ENCODE results near the gene GNAO1.

Gene GNAO1

DNA sequence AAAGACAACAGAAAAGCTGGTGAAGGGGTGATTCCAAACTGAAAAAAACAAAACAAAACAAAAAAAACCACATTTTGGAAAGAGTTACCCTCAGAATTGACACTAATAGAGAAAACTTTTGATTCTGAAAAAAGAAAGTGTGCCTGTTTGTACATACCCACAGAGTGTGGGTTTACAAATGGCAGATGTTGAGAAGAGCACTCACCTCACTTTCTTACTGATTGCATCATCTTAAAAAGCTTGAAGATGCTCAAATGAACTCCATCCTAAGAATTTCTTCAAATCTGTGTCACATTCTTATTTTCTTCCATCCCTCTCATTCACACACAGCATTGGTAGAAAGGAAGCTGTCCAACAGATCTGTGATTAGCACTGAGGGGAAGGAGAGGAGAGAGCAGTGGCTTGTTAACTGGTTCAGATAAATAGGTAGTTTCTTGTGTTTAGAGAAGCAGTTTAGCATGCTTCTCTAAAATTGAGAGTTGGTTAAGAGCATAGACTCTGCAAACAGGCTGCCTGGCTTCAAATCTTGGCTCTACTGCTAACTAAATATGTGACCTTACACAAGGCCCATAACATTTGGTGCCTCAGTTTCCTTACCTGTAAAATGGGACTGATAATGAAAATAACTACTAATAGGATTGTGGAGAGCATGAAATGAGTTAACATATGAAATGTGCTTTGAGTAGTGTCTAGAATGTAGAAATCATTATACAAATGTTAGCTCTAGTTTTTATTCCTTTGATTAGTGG, 6.9 kb downstream of the GNAO1 start:
- DNase-seq = no peak

GRCh38 chr16:56198755-56199114, 7.4 kb downstream of the GNAO1 start:
- DNase-seq = no peak

DNA sequence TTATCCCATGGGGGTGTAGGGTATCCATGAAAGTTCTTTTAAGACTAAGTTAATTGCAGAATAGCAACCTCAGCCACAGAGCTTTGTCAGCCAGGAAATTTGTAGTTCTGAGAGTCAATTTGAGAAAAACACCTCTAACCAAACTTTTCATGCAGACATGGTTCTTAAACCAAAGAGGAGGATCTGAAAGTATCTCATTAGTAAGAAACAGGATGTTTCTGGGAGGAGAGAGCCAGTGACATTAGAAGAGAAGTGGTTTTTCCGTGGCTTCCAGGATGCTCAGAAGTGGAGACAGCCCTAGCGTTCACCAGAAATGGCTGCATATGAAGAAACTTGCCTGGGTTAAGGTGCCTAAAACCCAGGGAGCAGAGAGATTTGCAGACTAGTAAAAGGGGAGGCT, 7.9 kb downstream of the GNAO1 start:
- DNase-seq = no peak

DNA sequence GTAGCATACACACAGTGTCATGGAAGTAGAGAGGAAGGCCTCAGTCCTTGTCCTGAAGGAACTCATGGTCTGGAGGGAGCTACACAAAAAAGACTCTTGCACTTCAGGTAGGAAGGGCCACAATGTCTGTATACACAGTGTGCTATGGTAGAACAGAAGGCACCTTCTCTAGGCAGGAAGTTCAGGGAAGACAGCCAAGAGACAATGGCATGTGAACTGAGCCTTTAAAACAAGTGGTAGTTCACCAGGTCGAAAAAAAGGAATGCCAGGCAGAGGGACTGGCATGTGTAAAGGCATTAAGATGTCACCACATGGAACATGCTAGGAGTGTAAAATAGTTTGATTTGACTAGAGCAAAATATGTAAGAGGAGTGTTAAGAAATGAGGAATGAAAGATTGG, 9.7 kb downstream of the GNAO1 start:
- no peak for DNase-seq

DNA sequence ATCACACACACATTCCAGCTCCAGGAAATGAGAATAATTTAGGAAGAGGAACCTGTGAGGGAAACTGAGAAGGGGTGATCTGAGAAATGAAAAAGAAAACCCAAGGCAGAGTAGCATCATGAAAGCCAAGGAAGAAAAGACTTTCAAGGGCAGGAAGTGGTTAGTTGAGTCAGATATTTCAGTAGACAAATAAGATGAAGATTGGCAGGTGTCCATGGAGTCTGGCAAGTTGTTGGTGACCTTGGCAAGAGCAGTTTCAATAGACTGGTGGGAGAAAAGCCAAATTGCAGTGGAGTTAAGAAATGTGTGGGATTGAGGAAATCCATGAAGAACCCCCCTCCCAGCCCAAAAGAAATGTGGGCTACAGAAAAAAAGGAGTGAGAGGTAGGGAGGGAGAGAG, 10.7 kb downstream of the GNAO1 start:
- DNase-seq = peak; percentile 65

- DNase-seq = peak; percentile 57
Measured at GRCh38 chr16:56203052-56203451, 11.8 kb downstream of the GNAO1 start.

GRCh38 chr16:56204816-56205215, 13.5 kb downstream of the GNAO1 start:
- DNase-seq = no peak

DNA sequence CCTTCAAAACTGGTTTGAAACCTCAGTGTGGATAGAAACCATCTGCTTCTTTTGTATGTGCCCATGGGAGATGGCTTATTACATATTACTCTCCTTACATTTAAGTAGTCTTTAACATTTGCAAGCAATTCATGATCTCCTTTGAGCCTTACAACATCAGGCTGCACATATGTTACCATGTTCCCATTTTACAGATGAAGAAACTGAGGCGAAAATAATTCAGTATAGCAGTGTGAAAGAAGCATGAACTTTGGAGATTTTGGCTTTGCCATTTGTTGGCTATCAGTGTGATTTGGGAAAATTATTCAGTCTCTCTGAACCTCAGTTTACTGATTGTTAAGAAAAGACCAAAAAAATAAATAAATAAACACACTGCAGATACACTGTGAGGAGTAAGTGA, 15.7 kb downstream of the GNAO1 start:
- DNase-seq = no peak

DNA sequence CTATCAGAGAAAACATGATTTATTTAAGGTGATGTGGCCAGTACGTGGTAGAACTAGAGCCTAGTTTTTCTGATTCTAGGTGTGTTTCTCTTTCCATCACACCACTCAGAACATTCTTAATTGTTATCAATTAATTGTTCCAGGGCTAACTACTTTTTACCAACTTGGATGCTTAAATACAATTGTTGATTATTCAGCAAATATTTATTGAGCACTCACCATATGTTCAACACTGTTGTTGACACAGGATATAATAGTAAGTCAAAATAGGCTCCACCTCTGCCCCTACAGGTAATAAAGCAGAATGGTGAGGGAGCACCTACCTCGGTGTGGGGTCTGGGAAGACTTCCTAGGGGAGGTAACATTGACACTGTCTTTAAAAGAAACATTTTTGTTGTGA, 16.1 kb downstream of the GNAO1 start:
- DNase-seq = no peak

GRCh38 chr16:56211435-56211981, 20.2 kb downstream of the GNAO1 start:
- DNase-seq = no peak

DNA sequence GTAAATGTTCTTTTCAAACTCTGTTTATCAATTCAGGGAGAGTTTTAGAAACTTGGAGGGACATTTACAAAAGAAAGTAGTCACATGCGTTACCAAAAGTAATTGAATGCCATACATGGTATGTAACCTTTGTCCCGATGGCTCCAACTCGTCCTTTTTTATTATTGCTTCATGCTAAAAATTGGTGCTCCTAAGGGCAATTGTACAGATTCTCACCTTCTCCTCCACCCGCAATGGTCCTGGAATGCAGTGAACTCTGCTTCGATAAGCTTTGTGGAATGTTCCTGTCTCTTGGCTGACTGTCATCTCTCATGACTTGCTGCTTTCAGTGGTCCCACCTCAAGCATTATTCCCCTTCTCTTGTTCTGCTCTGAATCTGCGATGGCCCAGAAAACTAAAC, 20.9 kb downstream of the GNAO1 start:
- DNase-seq = no peak

- DNase-seq = no peak
Measured at GRCh38 chr16:56221995-56222394, 30.7 kb downstream of the GNAO1 start.

- no peak for DNase-seq
Measured at GRCh38 chr16:56222474-56222997, 31.2 kb downstream of the GNAO1 start.

GRCh38 chr16:56225017-56225742, 33.9 kb downstream of the GNAO1 start:
- DNase-seq = no peak

GRCh38 chr16:56226187-56226586, 34.9 kb downstream of the GNAO1 start:
- no peak for DNase-seq

GRCh38 chr16:56226845-56227525, 35.7 kb downstream of the GNAO1 start:
- DNase-seq = peak; percentile 41

- DNase-seq = no peak
Measured at GRCh38 chr16:56227936-56228335, 36.6 kb downstream of the GNAO1 start.

DNA sequence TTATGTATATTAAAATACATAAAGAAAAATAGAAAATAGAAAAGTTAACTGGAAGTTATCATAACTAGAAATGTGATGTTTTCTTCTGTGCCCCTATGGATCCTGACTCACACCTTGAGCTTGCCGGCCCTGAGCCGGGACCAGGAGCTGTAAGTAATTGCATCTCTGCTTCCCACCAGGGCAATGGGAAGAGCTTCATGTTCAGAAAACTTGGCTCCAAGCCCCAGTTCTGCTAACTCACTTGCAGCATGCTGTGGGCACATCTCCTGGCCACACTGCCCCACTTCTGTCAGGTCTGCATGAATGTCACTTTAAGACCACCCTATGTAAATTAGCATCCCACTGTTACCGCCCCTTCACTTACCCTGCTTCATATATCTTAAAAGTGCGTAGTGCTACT, 37.2 kb downstream of the GNAO1 start:
- DNase-seq = no peak

- DNase-seq = no peak
Measured at GRCh38 chr16:56233795-56234566, 42.7 kb downstream of the GNAO1 start.

DNA sequence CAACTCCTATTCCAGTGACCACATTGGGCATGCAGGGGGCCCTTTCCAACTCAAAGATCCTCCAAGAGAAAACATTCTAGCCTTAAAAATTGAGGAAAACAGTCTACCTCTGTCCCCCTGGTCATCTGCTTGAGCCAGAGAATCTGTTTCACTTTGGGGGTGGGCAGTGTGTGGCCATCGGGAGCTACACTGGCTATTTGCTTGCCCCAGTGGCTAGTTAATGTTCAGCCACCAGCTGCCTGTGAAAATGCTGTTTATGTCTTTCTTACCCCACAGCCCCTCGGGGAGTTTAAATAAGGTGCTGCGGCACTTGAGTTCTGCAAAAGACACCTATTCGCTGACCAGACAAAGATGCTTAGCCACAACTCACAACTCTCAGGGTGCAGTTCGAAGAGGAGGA, 43.4 kb downstream of the GNAO1 start:
- no peak for DNase-seq

- DNase-seq = no peak
Measured at GRCh38 chr16:56237451-56237930, 46.2 kb downstream of the GNAO1 start.

- DNase-seq = no peak
Measured at GRCh38 chr16:56238188-56238587, 46.9 kb downstream of the GNAO1 start.
